Mucosa of gallbladder (tissue), 1 donor: ENCODE data around the gene MTUS2. TPM values are rescaled to one million over a fixed set of nuclear protein-coding genes. Genes with fewer than 3 reads are reported as not detected.
"Not testable (repeated sequence)": the region's sequence is repeated elsewhere in the genome, so short reads cannot be mapped to it uniquely, and the experiment has no call there.

Experiments
- DNase-seq: peaks from one replicate; pipeline ENCODE4 v3.0.0-alpha.2; 2020; ENCODE audit warnings: low spot score
- total RNA-seq: library from RNA; stranded (reverse); gene quantifications from one replicate; pipeline ENCODE4 v1.2.1, GENCODE V29; 2021
- donor health status: DM: no; HTN: no; CAD: no.

The MTUS2 gene
- total RNA-seq, 1 donor from 2014 or later = 1.5 TPM

DNA sequence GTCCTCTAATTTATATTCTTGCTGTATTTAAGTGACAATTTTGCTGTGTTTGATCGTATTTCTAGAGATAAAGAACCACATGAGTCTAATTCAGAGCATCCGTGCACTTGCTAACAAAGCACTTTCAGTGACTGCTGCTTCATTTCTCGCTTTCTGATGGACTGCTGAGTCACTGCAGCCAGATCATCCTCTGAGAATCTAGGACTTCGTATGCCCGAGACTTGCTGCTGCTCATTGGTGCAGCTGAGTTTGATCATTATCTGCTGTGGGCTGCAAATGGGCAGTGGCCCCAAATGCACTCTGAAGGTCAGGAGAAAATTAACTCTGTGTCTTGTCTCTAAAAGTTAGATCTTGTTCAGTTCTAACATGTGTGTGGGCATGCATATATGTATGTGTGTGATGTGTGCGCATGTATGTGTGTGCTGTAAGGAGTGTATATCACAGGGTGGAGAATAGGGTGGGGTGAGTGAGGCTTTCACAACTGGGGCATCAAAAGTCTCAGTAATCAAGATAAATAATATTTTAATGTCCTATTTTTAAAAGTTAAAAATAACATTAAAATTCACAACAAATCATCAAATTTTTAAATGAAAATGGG is 342.6 kb downstream of the MTUS2 start:
- no peak for DNase-seq

DNA sequence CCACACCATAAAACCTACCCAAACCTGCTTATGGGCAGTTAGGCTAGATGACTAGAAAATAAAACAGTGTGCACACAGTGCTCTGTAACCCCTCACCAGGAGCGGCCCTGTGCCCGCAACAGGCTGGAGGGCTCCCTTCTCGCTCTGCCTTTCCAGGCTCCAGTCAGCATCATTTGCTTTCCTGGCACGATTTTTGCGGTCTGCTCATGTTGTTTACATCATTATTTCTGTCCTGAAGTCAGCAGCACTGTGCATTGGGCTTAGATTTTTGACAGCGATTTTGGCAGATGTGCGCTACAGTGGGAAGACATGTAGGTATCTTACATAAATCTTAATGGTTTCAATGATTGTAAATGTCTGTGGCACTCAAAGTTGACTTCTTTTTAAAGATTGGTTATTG is 344.0 kb downstream of the MTUS2 start:
- DNase-seq = no peak

GRCh38 chr13:29165216-29165615 is 345.1 kb downstream of the MTUS2 start:
- DNase-seq = no peak

DNA sequence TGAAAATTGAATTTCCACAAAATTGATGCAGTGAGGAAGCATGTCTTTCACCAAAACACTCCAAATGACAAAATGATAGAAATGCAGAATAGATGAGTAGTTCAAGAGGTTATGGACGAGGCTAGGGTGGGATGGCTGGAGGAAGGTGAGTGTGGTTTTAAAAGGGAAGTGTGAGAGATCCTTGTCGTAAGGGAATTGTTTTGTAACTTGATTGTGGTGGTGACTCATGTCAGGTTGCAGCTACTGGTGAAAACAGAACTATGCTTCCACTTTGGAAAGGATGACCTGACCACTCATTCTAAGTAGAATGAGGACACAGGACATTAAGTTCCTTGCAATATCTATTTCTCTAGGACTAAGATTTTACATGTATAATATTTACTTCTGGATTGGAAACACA is 345.7 kb downstream of the MTUS2 start:
- no peak for DNase-seq

GRCh38 chr13:29170436-29171082 is 350.4 kb downstream of the MTUS2 start:
- DNase-seq = no peak

- DNase-seq = no peak
Measured at GRCh38 chr13:29171244-29171643, 351.1 kb downstream of the MTUS2 start.

- DNase-seq = no peak
Measured at GRCh38 chr13:29174093-29174492, 354.0 kb downstream of the MTUS2 start.

DNA sequence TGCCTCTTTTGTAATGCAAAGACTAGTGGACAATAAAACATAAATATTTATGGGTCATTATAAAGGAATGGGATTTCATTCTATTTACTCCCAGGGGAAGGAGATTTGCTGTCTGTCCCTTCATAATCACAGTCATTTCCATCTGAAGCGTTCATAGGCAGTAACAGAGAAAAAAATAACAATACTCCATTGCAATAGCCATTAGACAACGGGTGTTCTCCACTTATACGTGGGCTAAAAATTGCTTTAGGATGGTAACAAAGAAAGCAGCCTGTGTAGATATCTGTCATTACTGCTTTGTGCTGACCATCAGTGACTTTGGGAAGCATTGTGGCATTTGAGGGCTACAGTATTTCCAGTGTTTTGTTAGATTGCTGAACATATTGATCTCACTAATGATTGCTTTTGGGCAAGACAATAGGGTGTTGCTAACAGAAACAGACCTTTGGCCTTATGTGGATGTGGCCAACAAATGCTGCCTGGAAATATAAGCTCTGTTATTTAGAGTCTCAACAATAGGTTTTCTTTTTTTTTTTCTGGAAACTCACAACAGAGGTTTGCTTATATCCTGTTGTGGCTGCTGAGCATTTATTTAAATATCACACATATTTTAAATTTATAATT is 355.2 kb downstream of the MTUS2 start:
- peak; percentile 22 for DNase-seq

- DNase-seq = no peak
Measured at GRCh38 chr13:29180055-29180454, 359.9 kb downstream of the MTUS2 start.

- no peak for DNase-seq
Measured at GRCh38 chr13:29182216-29182615, 362.1 kb downstream of the MTUS2 start.

GRCh38 chr13:29185926-29186325 is 365.8 kb downstream of the MTUS2 start:
- DNase-seq = no peak

GRCh38 chr13:29187584-29187983 is 367.4 kb downstream of the MTUS2 start:
- DNase-seq = no peak

DNA sequence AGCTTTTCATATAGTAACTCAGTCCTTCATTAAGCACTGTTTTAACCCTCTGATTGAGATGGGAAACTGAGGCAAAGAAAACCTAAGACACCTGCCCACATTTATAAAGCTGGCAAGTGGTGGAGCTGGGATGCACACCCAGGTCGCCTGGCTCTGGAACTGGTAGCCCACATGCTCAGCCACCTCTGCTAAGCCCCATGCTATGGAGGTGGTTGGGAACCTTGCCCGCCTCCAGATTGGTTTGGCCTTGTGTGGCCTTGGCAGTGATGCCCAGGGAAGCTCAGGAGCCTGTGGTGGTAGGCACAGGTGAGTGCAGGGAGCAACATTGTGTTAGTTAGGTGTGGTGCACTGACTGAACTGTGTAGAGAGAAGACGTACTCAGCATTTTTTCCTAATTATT is 370.2 kb downstream of the MTUS2 start:
- no peak for DNase-seq

DNA sequence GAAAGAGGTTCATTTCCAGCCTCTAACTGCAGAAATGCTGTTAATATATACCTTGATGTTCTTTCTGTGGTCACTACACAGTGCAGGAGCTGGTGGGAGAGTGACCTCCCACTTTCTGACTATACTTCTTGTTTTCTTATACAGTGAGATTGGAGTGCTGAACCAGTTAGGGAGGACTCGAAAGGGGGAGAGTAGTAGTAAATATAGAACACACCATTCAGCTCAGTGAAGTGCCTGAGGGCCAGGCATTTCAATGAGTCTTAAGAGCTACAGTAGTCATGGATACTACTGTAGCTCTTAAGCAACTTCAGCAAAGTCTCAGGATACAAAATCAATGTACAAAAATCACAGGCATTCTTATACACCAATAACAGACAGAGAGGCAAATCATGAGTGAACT is 372.9 kb downstream of the MTUS2 start:
- no peak for DNase-seq

GRCh38 chr13:29195456-29195855 is 375.3 kb downstream of the MTUS2 start:
- no peak for DNase-seq

GRCh38 chr13:29196409-29197074 is 376.4 kb downstream of the MTUS2 start:
- no peak for DNase-seq

DNA sequence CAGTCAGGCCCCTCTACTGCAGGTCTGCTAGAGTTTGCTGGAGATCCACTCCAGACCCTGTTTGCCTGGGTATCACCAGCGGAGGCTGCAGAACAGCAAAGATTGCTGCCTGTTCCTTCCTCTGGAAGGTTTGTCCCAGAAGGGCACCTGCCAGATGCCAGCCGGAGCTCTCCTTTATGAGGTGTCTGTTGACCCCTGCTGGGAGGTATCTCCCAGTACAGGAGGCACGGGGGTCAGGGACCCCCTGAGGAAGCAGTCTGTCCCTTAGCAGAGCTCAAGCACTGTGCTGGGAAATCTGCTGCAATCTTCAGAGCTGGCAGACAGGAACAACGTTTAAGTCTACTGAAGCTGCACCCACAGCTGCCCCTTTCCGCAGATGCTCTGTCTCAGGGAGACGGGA is 382.6 kb downstream of the MTUS2 start:
- not testable (repeated sequence) for DNase-seq

DNA sequence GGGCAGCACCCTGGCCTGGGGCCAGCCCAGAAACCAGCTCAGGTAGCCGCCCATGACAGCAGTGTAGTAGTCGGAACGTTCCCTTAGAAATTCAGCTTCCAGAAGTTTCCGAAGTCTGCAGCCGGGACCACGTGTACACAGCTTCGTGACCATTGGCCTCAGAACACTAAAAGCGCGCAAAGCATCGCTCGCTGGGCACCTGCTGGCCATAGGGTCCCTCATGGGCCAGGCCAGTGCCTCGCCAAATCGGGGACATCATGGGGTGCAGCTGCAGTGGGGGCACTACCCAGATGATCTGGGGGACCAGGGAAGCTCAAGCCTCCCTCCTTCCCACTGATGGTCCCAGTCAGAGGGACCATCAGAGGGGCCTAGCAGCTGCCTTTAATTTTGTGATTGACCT is 384.5 kb downstream of the MTUS2 start:
- DNase-seq = no peak

GRCh38 chr13:29210676-29211075 is 390.5 kb downstream of the MTUS2 start:
- no peak for DNase-seq

- DNase-seq = not testable (repeated sequence)
Measured at GRCh38 chr13:29211162-29211561, 391.0 kb downstream of the MTUS2 start.

GRCh38 chr13:29222458-29222857 is 402.3 kb downstream of the MTUS2 start:
- DNase-seq = no peak

DNA sequence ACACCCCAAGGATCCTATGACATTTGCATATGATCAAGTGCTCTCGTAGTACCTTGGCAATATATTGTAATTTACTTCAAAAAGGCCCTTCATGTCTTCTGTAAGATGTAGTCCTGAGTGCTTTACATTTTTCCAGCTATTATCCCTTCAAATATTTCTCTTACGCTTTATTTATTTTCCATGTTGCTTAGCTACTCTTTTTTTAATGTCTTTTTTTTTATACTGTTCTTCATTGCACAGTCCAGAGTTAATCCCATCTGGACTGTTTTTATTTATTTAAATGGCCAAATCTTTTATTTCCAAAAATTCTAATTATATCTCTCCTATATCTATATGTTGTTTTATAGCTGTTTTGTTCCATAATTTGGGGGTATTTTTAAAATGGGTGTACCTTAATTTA is 404.1 kb downstream of the MTUS2 start:
- no peak for DNase-seq

GRCh38 chr13:29227576-29227975 is 407.4 kb downstream of the MTUS2 start:
- no peak for DNase-seq
